Measurements from ENCODE around the gene MAP4K4.

DNA sequence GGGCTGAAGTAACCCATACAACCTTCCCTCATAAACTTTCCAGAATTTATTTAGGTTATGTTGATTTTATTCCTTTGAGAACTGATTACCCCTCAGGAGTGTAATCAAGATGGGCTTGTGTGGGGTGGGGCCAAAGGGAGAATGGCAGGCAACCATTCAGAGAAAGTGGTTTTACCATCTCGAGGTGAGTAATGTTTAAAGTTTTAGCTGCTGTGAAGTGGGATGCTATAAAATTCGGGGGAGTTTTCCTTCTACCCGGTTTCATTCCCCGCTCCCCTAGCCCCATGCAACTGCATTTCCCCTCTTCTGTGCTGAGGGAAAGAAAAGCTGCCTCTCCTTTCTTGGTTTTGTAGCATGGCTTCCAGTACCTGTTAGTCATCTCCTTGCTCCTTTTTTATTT is 34.7 kb downstream of the MAP4K4 start:
- TF ChIP-seq EZH2 (IDR thresholded peaks at IDR 0.05; ENCODE audit: insufficient read depth, poor library complexity, severe bottlenecking): no peak
- no peak for TF ChIP-seq EZH2phosphoT487 (IDR thresholded peaks at IDR 0.05; ENCODE audit: insufficient read depth, low read depth)

Data from GM23248 (cell line).